HG03066 (cell line): ENCODE measurements around the gene IL1R1.
"Not testable (repeated sequence)": the region's sequence is repeated elsewhere in the genome, so short reads cannot be mapped to it uniquely, and the experiment has no call there.

Experiments used
- ATAC-seq: cut with Tn5 transposase; IDR thresholded peaks from one replicate; pipeline ENCODE4 v1.9.1; 2021; ENCODE audit warnings: low read depth; ENCODE audit not compliant: unreplicated experiment

The IL1R1 gene, protein sequence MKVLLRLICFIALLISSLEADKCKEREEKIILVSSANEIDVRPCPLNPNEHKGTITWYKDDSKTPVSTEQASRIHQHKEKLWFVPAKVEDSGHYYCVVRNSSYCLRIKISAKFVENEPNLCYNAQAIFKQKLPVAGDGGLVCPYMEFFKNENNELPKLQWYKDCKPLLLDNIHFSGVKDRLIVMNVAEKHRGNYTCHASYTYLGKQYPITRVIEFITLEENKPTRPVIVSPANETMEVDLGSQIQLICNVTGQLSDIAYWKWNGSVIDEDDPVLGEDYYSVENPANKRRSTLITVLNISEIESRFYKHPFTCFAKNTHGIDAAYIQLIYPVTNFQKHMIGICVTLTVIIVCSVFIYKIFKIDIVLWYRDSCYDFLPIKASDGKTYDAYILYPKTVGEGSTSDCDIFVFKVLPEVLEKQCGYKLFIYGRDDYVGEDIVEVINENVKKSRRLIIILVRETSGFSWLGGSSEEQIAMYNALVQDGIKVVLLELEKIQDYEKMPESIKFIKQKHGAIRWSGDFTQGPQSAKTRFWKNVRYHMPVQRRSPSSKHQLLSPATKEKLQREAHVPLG

DNA sequence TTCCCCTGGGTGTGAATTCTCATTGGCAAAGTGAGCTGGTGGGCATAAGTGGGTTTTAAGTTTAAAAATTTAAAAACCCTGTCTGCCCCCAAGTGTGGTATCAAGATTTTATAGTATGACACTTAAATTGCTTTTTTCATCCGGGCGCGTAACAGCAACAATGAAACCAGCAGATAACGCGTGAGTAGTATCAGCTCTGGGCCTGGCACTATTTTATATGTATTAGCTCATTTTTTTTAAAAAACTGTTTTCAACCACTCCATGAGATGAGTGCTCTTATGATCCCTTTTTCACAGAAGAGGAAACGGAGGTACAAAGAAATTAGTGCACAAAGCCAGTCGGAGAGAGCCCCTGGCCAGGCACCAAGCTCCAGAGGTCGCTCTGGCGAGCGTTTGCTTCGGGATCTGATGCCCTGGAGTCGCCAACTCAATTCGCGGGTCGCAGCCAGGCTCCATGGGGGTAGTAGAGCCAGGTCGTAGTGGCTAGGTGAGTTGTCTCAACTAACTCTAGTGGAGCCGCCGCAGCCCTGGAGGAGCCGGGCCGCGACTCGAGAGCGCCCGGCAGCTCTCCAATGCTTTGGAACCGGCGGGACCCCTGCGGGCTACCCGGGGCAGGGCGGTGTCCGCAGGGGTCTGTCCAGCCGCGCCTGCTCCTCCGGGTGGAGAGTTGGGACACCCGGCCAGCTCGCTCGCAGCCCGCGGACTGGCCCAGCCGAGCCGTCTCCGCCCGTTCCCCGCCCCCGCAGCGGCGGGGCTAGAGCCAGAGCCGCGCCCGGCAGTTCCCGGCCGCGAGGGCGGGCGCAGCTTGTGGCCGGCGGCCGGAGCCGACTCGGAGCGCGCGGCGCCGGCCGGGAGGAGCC is at the start of gene IL1R1:
IL1R1 (plus strand) TSS at position 777 of the 859 bp plus-strand sequence. CDS start 14,979 bp downstream, outside the sequence.
- no peak for ATAC-seq

DNA sequence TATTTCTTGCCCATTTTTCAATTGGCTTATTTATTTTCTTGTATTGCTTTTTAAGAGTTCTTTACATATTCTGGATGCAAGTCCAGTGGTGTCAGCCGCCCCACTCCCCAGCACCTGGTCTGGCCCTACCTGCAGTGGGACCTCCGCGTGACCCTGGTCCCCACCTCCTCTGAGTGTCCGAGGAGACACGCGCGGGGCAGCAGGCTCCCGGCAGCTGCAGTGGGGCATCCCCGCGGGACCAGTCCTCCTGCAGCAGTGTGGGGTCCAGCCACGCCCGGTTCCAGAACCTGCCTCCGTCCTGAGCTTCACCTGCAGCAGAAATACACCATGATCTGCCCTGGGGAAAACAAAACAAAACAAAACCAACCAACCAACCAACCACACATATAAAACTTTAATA is 48.9 kb upstream of the IL1R1 start:
- no peak for ATAC-seq

DNA sequence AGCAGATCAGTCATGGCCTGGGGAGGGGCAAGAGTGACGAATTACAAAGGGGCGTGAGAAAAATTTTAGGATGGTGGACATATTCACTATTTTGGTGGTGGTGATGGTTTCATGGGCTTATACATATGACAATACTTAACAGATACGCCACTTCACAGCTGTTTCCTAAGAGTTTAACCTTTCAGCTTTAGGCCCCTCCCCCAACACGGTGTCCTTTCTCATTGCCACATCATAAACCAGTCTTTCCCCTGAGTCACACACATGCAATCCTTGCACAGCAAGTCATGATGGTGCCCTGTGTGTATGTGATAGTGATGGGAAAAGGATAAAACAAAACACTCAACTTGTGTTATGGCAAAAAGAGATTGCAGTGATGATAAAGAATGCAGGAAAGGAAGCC is 47.6 kb upstream of the IL1R1 start:
- ATAC-seq: no peak

DNA sequence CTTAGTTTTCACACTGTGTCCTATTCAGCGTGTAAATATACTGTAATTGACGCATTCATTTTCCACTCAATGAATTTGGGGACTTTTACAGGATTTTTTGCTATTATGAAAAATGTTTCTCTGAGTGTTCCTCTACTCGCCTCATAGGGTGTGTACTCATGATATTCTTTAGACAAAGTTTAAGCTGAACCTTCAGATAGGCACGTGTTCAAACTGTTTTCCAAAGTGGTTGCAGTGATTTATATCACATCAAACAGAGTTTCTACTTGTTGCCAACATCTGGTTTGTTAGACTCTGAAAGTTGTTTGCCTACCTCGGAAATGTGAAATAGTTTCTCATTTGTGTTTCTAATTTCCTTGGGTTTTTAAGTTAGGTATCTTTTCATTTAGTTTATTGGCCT is 46.4 kb upstream of the IL1R1 start:
- no peak for ATAC-seq

DNA sequence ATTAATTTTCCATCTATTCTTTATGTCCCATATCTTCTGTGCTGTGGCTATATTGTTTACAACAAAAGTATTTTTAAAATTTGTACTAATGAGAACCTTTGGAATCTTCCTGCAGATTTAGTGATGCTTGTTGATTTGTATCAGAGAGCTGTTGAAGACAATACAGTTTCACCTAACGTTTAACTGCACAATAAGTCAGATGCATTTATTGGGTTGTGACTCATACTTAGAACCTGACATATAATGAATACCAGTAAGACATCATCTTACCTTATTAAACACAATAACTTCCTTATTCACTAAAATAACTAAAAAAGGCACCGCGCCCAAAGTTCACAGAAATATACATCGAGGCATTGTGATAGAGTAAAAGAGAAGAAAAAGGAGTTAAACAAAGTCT is 43.8 kb upstream of the IL1R1 start:
- no peak for ATAC-seq

DNA sequence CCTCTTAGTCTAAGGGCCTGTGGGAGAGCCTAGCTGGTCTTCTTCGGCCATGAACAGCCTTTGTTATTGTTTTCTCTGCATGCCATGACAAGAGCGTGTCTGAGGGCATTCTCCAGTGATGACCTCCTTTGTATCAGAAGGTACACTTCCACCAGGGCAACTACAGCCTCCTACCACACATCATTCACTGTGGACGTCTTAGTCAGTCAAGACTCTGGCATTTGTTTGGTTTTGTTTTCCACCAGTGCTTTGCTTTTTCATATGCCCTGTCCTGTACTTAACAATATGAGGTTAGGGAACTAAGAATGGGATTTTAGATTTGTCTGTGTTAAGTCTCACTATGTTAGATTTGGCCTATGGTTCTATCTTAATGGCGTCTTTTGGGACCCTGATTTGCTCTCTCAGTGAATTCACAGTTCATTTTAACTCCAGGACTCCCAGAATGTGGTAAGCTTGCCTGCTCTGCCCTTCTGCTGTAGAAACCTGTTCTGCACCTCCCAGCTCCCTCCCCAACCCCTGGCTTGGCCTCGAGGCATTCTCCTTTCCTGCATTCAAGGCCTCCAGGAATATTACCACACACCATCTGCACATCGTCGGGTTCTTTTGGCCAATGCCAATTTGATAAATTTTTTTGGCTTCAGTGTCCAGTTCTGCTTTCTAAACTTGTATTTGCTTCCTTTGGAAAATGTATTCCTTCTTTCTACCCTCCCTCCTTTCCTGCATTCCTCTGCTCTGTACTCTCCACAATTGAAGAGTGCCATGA is 42.8 kb upstream of the IL1R1 start:
- no peak for ATAC-seq

DNA sequence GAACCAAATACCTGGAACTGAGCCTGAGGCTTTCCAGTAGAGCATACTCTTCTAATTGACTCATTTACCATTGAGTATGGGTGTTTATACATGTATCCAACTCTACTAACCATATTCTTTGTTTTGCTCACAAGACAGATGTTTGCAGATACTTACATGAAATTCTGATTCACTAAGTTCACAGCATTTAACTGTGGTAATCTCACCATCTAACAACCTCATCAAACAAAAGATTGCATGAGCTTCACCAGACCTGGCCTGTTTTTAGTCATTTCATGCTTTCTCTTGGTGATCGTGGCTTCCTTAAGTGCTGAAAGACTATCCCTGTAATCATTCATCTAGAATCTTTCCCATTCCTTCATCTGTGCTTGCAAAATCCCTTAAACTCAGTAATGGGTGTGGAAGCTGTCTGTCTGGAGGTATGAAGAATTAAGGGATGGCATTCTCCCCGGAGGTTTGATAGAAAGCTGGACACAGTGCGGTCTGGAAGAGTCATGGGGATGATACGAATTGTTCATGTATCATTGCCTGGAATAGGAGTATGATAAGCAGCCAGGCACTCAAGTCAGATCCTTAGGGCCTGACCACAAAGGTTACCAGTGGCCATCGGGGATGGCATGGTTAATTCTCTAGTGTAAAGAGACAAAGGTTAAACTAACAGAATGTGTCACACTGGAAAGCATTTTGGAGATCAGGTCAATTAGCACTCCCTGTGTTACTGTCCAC is 42.0 kb upstream of the IL1R1 start:
- no peak for ATAC-seq

DNA sequence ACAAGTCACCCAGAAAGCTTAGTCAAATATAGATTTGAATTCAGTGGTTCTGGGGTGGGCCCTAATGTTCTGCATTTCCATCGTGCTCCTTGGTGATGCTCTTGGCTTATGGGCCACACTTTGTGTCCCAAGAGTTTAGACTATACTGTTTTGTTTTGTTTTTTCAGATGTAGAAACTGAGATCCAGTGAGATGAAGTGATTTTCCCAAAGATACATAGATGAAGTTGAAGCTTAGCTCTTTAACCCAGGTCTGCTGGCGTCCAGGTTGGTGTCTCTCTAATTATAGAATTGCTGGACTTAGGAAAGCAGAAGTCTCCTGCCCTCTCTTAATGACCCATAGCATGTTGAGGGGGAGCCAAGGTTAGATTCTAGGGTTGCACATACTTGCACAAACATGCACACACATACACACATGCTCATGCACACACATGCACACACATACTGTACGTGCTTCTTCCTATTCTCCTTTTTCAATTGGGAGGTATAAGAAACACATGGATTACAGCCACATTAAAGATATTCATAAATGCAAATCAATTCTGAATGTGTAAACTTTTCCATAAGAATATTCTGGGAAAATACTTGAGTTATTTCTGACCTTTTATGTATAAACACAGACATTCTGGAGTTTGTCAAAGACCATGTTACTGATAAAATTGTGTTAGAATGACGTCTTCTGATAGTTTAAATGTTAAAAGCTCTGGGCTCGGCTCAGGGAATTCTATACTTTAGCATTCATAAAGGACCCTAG is 41.3 kb upstream of the IL1R1 start:
- no peak for ATAC-seq

DNA sequence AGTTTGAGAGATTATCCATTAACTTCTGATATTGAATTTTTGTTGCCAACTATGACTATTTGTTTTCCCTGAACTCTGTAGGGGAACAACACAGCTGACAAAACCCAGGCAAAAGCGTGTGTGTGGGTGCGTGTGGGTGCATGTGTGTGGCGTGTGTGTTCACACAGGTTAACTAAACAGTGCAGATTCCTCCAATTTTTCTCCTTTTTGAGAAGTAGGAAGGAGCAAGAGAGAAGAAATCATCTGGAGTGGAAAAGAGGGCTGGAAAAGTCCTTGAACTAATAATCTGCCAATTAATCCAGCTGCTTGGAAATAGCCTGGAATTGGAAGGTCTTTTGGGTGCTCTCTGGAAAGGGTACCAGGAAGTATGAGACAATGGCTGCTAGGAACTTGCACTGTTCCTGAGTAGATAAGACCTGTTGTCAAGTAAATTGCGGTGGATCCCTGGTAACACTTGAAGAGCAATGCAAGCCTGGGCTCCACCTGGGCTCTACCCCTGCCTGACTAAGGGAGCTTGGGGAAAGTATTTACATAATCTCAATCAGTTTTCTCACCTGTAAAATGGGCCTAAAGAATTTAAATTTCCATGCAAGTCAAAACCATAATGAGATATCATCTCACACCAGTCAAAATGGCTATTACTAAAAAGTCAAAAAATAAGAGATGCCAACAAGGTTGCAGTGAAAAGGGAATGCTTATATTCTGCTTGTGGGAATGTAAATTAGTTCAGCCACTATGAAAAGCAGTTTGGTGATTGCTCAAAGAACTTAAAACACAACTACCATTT is 40.5 kb upstream of the IL1R1 start:
- no peak for ATAC-seq

DNA sequence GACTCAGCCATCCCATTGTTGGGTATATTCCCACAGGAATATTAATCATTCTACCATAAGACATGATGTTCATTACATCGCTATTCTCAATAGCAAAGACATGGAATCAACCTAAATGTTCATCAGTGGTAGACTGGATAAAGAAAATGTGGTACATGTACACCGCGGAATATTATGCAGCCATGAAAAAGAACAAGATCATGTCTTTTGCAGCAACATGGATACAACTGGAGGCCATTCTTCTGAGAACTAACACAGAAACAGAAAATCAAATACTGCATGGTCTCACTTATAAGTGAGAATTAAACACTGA is 40.0 kb upstream of the IL1R1 start:
- ATAC-seq: not testable (repeated sequence)

DNA sequence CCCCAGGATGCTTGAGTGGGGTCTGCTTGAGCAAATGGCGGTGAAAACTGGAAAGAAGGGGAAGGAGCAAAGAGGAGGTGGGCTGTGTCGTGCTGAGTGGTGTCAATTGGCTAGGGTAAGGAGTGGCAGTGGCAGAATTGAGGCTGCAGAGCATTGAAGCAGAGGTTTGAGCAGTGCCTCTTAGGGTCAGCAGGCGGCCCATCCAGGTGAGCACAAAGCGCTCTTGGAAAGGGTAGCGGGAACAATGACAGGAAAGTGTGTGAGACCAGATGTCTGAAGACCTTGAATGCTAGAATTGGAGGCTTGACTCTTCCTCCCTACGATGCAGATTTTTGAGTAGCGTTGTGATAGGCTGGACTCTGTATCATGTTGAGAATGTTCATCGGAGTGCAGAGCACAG is 39.3 kb upstream of the IL1R1 start:
- no peak for ATAC-seq

DNA sequence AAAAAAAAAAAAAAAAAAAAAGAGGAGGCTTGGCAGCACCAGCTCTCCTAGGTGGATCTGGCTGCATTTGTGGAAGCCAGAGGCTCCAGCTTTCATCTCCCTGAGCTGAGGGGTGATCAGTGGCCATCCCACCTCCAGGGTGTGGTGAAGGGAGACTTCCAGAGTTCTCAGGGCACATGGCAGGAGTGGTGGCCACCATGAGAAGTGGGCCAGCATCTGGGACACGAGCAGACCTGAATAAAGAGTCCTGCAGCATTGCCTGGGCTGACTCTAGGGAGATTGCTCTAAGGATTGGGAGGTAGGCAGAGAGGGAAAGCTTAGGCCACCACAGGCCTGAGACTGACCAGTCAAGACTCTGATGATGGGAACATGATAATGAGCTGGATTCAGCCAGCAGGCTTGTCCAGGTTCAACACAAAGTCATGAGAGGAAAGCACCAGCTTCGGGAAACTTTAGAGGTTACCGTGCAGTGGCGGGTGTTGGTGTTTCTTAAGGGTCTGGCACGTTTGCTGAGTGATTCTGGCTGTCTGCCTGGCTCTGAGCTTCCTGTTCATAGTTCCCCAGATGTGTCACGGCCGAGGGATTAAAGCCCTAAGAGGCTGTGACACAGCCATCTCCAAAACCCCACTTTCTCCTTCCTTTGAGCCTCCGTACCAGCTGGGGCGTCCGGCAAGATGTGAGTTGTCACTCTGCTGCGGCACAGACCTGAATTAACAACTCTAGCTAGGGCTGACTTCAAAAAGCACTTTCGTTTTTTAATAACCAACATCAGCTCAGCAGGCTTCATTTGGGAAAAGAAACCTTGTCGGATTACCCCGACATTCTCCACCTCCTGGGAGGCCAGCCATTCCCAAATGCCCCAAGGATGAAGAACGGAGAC is 38.3 kb upstream of the IL1R1 start:
- ATAC-seq: peak; percentile 77

DNA sequence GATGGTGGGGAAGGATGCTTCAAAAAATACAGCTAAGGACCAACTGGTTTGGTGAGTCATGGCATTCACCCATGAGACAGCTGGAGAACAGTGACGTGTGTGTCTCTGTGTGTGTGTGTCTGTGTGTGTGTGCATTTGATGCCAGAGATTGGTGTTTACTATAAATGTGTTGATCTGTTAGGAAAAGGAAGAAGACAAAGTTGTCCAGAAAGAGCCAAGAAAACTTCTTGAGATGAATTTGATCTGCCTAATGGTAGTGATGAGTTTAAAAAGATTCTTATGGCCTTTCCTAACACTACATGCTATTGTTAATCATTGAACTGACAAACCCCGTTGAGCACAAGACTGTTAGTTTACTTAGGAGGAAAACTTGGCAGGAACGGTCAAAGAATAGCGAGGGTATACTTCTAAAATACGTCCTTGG is 36.4 kb upstream of the IL1R1 start:
- no peak for ATAC-seq

DNA sequence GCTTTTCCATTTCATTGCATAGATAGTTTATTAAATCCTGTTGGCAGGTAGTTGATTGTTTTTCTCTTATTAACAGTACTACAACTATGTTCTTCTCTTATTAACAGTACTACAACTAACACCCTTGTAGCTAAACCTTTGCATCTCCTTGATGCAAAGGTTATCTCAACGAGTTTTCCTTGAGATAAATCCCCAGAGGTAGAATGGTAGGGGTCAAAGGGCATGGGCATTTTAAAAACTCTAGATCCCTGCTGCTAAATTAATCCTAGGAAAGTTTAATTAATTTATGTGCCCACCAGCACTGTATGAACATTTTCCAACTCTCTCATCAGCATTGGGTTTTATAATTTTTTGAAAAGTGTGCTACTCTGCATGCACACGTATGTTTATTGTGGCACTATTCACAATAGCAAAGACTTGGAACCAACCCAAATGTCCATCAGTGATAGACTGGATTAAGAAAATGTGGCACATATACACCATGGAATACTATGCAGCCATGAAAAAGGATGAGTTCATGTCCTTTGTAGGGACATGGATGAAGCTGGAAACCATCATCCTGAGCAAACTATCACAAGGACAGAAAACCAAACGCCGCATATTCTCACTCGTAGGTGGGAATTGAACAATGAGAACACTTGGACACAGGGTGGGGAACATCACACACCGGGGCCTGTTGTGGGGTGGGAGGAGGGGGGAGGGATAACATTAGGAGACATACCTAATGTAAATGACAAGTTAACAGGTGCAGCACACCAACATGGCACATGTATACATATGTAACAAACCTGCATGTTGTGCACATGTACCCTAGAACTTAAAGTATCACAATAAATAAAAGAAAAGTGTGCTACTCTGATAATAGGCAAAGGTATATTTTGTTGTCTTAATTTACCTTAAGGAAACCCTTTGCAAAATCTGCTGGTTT is 35.5 kb upstream of the IL1R1 start:
- ATAC-seq: not testable (repeated sequence)

DNA sequence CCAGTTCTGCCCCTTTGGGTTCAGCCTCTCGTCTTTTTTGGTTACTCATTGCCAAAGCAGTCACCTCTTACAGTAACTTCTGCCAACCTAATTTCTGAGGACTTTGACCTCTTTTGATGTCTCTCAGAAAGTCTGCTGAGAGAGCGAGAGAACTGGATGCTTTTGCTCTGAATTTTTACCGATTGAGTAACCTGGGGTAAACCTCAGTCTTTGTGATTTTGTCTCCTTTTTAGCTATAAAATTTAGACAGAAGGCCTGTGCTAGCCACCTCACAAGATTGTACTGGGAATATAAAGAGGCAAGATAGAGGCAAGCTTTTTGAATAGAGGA is 34.8 kb upstream of the IL1R1 start:
- ATAC-seq: no peak

DNA sequence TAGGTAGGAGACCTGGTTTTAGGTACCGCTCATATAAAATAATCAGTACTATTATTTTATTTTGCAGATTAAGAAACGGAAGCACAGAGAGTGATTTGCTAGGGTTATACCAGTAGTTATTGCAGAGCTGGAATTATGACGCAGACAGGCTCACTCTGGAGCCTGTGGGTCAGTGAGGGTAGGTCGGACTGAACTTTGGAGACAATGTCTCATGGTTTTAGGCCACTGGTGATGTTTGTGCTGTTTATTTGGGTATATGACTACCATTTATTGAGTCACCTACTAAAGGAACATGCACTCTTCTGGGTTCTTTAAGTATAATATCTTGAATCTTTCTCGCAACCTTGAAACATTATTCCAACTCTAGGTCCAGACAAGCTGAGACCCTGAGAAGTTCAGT is 33.5 kb upstream of the IL1R1 start:
- no peak for ATAC-seq

DNA sequence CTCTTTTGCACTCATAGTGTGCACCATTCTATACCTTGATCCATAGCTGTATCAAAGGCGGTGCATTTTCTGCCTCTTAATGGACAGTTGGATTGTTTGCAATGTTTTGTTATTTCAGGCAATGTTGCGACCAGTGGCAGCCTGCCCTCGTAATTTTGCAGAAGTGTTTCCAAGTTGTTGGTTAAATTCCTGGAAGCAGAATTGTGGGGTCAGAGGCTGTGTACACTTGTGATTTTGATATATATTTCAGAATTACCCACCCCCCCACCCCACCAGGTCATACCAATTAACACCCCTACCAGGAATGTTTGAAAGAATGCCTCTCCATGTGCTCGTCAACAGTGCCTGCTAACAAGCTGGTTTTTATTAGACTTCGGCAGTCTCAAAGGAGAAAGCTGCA is 32.4 kb upstream of the IL1R1 start:
- ATAC-seq: no peak
